Pons (tissue), 1 donor: ENCODE results near the gene SNRNP27.
"Not testable (repeated sequence)": the region's sequence is repeated elsewhere in the genome, so short reads cannot be mapped to it uniquely, and the experiment has no call there.

Source experiments
- DNase-seq: peaks from one replicate; pipeline ENCODE4 v3.0.0-alpha.2; 2016; ENCODE audit warnings: low spot score

SNRNP27 gene

DNA sequence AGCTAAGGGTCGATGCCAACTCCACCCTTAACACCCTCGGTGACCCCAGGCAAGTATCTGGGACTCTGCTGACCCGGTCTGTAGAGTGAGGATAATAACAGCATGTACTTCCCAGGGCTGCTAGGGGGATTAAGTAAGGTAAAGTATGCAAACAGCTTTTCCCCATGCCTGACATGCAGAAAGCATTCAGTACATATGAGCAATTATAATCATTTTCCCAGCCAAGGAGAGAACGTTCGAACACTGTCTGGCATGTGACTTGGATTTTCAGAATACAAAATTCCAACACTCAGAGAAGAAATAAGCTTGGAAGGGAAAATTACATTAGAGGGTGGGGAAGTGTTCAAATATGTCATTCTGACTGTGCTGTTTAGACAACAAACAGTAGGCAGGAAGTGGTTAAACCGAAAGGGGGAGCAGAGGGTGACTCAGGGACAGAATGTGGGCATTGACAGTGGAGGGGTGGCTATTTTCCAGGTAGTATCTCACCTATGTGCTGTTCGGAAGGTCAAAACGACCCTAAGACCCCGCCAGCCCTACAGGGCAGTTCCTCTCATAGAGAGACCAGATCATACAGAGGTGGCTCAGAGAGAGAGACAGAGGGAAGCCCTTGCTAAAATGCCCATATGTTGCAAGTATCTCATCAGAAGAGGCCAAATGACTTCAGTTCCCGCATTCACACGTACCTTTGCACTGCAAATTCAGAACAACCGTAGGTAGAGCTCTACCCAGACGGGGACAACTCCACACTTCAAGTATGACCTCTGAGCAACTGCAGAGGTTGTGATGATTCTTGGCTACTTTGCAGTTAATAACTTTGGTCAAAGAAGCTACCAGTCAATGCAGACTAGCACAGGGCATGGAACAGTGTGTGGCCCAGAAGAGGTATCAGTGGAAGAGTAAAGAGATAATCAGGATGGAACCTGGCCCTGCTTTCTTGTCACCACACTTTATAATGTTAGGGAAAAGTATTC, 52.9 kb downstream of the SNRNP27 start:
- no peak for DNase-seq

GRCh38 chr2:69947325-69947931, 53.7 kb downstream of the SNRNP27 start:
- no peak for DNase-seq

GRCh38 chr2:69948032-69948962, 54.5 kb downstream of the SNRNP27 start:
- DNase-seq, result no peak

- no peak for DNase-seq
Observed at GRCh38 chr2:69948963-69949645, 55.3 kb downstream of the SNRNP27 start.

DNA sequence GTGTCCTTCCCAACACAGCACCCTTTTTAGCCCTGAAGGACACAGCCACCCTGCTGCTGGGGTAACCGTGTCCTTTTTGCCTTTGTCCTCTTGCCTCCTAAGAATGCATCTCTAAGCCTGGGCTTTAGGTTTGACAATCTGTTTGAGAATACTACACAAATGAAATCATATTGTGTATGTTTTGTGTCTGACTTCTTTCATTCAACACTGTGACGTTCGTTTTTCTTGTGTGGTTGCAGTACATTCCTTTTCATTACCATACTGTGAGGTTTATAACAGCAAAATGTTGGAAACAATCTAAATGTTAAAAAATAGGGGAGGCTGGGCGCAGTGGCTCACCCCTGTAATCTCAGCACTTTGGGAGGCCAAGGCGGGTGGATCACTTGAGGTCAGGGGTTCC, 56.5 kb downstream of the SNRNP27 start:
- DNase-seq, result no peak

GRCh38 chr2:69950671-69951070, 56.9 kb downstream of the SNRNP27 start:
- not testable (repeated sequence) for DNase-seq

- DNase-seq, result no peak
Observed at GRCh38 chr2:69952336-69953115, 58.8 kb downstream of the SNRNP27 start.

GRCh38 chr2:69954084-69954483, 60.3 kb downstream of the SNRNP27 start:
- DNase-seq, result no peak
